ENCODE results near the gene DNM3.
A peak's percentile ranks its signal among the peaks of the same experiment; 100 is the strongest.
"Not testable (repeated sequence)": the region's sequence is repeated elsewhere in the genome, so short reads cannot be mapped to it uniquely, and the experiment has no call there.

DNM3 gene

DNA sequence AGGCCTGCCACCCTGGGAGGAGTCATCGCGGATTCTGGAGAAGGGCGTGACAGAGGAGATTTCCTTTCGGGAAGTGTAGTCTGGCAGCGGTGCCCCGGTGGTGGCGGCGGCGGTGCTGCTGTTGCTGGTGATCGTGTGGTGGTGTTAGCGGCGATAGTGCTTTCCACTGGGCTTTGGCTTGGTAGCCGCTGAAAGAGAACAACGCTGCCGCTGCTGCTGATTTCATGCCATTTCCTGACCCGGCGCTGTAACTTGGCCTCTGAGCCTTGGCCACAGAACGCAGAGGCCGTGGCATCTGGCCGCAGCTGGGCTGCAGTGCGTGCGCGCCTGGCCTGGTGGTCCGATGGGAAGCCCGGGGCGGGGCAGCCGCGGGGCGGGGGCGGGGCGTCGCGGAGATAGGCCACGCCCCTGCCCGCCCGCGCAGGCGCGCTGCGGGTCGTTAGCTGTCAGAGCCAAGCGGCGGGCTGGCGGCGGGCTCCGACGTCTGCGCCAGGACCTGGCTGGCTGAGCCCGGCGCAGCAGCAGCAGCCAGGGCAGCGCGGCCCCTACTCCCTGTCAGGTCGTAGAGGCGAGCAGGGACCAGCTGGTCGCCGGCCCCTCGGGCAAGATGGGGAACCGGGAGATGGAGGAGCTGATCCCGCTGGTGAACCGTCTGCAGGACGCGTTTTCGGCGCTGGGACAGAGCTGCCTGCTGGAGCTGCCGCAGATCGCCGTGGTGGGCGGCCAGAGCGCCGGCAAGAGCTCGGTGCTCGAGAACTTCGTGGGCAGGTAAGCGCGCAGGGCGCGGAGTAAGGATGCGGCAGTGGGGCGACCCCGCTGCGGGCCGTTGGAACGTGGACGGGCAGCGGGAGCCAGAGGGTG is at the start of gene DNM3:
DNM3 (plus strand) TSS at position 449 of the 861 bp plus-strand sequence; CDS start at position 608, 159 bp downstream.
- peak; percentile 61 for DNase-seq

GRCh38 chr1:171792656-171793369 is 48.5 kb upstream of the DNM3 start:
- no peak for DNase-seq

DNA sequence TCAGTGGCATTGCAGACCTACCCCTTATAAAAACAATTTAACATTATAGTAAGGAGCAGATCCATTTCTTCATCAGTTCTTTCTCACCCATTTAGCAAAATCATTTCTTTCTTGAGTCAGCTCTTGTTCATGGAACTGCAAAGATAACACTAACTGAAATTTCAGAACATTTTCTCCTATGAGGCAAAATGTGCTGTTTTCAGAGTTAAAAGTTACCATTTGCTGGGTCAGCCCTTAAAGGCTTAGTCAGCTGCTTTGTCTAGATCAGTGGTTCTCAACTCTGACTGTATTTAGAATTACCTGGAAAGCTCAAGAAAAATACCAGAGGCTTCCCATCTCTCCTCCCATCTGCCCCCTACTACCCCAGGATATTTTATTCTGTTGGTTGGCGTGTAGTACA is 47.7 kb upstream of the DNM3 start:
- no peak for DNase-seq

DNA sequence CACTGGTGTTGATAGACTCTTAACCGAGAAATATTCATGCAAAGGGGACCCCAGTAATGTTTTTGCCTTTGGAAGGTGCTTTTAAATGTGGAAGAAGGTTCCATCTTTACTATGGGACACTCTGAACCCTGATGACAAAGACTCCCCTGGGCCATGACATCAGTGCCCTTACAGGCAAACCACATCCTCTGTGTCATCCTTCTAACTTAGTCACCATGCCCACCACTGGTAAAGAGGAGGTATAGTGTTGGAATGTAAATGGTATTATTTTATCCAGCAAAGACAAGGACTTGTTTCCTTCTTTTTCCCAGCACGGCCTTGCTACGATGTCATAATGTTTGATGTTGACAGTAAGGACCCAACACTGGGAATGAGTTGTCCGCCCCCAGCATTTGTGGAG is 47.2 kb upstream of the DNM3 start:
- DNase-seq = no peak

GRCh38 chr1:171796592-171796991 is 44.7 kb upstream of the DNM3 start:
- DNase-seq = no peak

DNA sequence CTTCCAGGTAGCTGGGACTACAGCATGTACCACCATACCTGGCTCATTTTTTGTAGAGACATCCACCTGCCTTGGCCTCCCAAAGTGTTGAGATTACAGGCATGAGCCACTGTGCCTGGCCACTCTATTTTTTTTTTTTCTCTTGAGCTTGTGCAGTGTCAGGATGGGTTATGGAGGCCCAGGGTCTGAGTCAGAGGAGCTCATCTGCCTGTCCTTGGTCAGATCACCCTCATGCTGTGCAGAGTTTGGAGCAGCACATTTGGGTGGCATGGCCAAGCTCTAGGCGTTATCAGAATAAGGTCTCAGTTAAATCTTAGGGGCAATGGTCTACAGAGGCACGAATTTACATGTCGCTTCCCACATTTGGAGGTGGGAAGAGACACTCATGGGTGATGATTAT is 43.0 kb upstream of the DNM3 start:
- no peak for DNase-seq

DNA sequence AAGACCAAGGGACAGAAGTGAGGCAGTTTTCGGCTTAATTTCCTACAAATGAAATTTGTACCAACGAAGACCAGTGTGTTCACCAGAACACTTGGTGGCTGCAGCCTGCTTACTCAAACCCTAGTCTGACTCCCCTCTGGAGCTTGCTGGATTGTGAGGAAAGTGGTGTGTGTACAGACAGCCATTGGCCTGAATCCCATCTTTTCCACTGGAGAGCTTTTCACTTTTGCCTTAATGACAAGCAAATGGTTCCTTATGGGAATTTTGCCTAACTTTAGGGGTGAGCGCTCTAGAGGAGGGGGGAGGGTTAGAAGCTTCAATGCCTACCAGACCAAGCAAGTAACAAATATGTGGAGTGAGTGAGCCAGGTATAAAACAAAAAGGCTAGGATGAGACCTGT is 42.5 kb upstream of the DNM3 start:
- no peak for DNase-seq

- DNase-seq = no peak
Observed at GRCh38 chr1:171799166-171799565, 42.1 kb upstream of the DNM3 start.

- not testable (repeated sequence) for DNase-seq
Observed at GRCh38 chr1:171799698-171800097, 41.6 kb upstream of the DNM3 start.

- no peak for DNase-seq
Observed at GRCh38 chr1:171800342-171800741, 41.0 kb upstream of the DNM3 start.

DNA sequence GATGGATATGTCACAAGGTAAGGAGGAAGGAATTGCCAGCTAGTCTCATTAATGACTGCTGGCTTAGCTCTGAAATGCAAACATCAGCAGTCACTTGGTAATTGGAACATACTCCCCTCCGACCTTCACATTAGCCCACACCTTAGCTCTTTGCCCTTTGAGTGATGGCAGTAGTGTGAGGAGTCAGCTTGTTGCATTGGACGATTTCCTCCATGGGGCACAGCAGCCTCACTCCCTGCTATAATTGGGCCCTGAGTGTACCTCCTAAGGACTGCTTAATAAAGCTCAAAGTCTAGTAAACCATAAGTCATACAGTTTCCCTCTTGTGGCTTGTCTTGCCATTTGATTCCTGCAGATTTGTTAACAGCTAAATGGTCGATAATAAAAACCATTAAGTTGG is 40.4 kb upstream of the DNM3 start:
- no peak for DNase-seq

DNA sequence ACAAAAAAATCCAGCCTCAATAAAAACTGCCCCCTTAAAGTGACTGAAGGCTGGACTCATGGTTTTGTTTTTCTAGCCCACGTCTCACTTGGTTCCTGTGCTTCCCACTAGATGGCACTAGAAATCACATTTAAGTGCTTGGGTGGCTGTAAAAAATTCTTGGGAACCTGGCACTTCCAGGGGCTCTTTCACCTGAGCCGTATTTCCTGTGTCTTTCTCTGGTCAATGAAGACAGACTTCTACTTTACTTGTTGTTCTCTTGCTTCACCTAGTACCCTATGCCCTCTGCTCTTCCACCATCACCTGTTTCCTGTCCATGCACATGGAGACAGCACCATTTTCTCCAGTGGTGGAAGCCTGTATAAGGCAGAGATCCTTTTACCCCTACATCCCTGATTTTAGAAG is 39.8 kb upstream of the DNM3 start:
- peak; percentile 47 for DNase-seq

DNA sequence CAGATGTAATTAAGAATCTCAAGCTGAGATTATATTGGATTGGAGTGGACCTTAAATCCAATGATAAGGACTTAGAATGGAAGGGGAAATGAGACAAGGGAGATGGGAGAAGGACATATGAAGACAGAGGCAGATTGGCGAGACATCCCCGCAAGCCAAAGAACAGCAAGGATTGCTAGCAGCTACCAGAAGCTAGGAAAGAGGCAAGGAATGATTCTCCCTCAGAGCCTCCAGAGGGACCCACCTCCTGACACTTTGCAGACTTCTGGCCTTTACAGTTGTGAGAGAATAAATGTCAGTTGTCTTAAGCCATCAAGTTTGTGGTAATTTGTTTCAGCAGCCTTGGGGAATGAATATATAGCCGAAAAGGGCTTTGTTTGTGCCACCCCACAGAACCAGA is 39.1 kb upstream of the DNM3 start:
- DNase-seq = no peak

DNA sequence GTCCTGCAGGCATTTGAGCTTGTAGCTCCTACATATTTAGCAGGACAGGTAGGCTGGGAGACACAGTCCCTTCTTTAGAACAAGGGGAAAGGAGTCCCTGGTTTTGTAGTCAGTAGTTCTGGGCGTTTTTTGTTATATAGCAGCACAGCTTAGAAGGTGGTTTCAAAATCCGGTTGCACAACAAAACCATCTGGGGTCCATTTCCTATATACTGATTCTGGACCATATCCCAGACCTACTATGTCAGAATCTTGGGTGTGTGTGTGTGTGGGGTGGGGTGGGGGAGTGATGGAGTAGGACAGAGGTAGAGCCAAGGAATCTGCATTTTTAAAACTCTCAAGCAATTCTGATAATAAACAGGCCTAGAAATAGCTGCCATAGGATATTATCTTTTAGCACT is 38.3 kb upstream of the DNM3 start:
- no peak for DNase-seq

GRCh38 chr1:171803461-171804022 is 37.8 kb upstream of the DNM3 start:
- no peak for DNase-seq

DNA sequence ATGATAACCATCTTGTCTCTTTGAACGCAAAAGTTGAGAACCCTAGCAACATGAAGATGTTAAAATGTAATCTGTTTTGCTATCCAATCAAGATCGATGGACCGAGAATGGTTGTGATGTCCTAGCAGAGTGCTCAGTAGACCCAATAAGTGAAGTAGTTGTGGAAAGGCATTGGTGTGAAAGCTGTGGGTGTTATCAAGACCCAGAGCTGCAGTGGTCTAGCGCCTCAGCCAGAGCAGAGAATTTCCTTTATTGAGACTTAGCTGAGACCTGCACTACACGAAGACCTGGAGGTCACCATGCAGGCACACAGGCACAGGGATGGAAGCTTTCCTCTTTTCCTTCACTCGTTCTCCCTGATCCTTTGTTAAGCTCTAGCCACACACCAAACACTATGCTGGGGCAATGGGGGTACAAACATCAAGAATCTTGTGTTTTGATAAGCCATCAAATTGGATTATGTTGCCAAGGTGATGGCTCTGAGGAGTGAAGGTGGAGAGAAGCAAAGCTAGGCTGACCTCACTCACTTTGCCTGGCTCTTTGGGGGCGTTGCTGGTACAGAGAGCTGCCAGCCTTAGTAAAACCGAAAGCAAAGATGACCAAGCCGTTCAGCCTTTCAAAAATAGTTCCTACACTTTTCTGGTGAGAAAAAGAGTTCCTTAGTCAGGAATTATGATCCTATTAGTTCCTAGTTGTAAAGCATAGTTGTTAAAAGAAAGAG is 35.7 kb upstream of the DNM3 start:
- no peak for DNase-seq

- DNase-seq = no peak
Observed at GRCh38 chr1:171807556-171807955, 33.7 kb upstream of the DNM3 start.

- DNase-seq = no peak
Observed at GRCh38 chr1:171809834-171810233, 31.5 kb upstream of the DNM3 start.

GRCh38 chr1:171811672-171812071 is 29.6 kb upstream of the DNM3 start:
- DNase-seq = no peak

GRCh38 chr1:171814692-171815091 is 26.6 kb upstream of the DNM3 start:
- no peak for DNase-seq

GRCh38 chr1:171816300-171816901 is 24.9 kb upstream of the DNM3 start:
- no peak for DNase-seq

- no peak for DNase-seq
Observed at GRCh38 chr1:171817511-171818265, 23.6 kb upstream of the DNM3 start.
